Subcutaneous adipose tissue (tissue), 4 donors: ENCODE data around the gene ANKRD62. TPM values are rescaled to one million over a fixed set of nuclear protein-coding genes. Genes with fewer than 3 reads are reported as not detected.

Experiments
- CTCF ChIP-seq: fragments of 450-650 bp; IDR thresholded peaks from one replicate; pipeline ENCODE4 v1.5.1; 2016; ENCODE audit warnings: low read depth, mild to moderate bottlenecking, control low read depth, antibody characterized with exemption, moderate library complexity
- total RNA-seq, 4 donors: library from RNA; depleted of rRNA; stranded (reverse); fragments of >200 nt; gene quantifications; one replicate each; pipeline ENCODE4 v1.1.0, GENCODE V29; 2016

The ANKRD62 gene
- total RNA-seq, result not detected

GRCh38 chr18:12093520-12094257 is at the start of gene ANKRD62:
ANKRD62 (plus strand) TSS chr18:12093843; CDS start chr18:12094018, 175 bp downstream.
- no peak for TF ChIP-seq CTCF

GRCh38 chr18:12044591-12044990 is 49.1 kb upstream of the ANKRD62 start:
- no peak for TF ChIP-seq CTCF

GRCh38 chr18:12046046-12046750 is 47.4 kb upstream of the ANKRD62 start:
- no peak for TF ChIP-seq CTCF

- no peak for TF ChIP-seq CTCF
These were observed 46.8 kb upstream of the ANKRD62 start for GRCh38 chr18:12046751-12047335.

- no peak for TF ChIP-seq CTCF
These were observed 45.4 kb upstream of the ANKRD62 start for GRCh38 chr18:12048010-12048826.

- TF ChIP-seq CTCF, result no peak
These were observed 44.8 kb upstream of the ANKRD62 start for GRCh38 chr18:12048827-12049175.
